IPS DF 6.9 (cell line): ENCODE measurements around the gene HLA-E.
A peak's percentile ranks its signal among the peaks of the same experiment; 100 is the strongest.

ENCODE experiments used
- DNase-seq: peaks from one replicate; pipeline ENCODE4 v3.0.0-alpha.2; 2013; ENCODE audit warnings: low read depth, low spot score
- H3K27ac ChIP-seq: one replicate; pipeline ENCODE4 v1.5.1; 2013; ENCODE audit warnings: low read length, control low read depth
- H3K27me3 ChIP-seq: 2 replicates; pipeline ENCODE4 v1.6.1; 2013; ENCODE audit warnings: mild to moderate bottlenecking, low read length; ENCODE audit not compliant: control insufficient read depth, insufficient read depth
- H3K36me3 ChIP-seq: 2 replicates; pipeline ENCODE4 v1.6.1; 2013; ENCODE audit warnings: low read length; ENCODE audit not compliant: control insufficient read depth, insufficient read depth
- H3K4me1 ChIP-seq: 2 replicates; pipeline ENCODE4 v1.6.1; 2013; ENCODE audit warnings: low read length; ENCODE audit not compliant: control insufficient read depth, insufficient read depth
- H3K4me3 ChIP-seq: 2 replicates; pipeline ENCODE4 v1.5.1; 2013; ENCODE audit warnings: mild to moderate bottlenecking, low read length
- H3K9me3 ChIP-seq: 2 replicates; pipeline ENCODE4 v1.6.1; 2013; ENCODE audit warnings: low read length, inconsistent platforms; ENCODE audit not compliant: control insufficient read depth, insufficient read depth
- WGBS: extraction: QIAGEN DNeasy Blood & Tissue Kit; methylation state at CpG from one replicate; pipeline ENCODE4 v1.1.7; 2013; ENCODE audit warnings: mixed read lengths, missing lambda C conversion rate; ENCODE audit not compliant: insufficient read length, insufficient coverage; 5-methylcytosine and 5-hydroxymethylcytosine counted together

HLA-E gene

GRCh38 chr6:30489081-30490025, at the start of gene HLA-E:
Gene HLA-E (plus strand): TSS chr6:30489509. CDS start chr6:30489532, 23 bp downstream.
- H3K27ac ChIP-seq = no peak within 1 kb of the TSS
- H3K27me3 ChIP-seq = no peaks in the 10 kb centered on the region
- peak; percentile 98 for DNase-seq
- no peaks in the 10 kb centered on the region for H3K9me3 ChIP-seq
- peaks cover 3% of the 10 kb centered on the region for H3K4me1 ChIP-seq
- H3K4me3 ChIP-seq = peak within 1 kb of the TSS; percentile 95
- peaks cover 13% of the 10 kb centered on the region; the same call in 1 of the 2 replicates for H3K36me3 ChIP-seq
- WGBS = no CpG with 5 or more reads among the region's 68 CpGs

DNA sequence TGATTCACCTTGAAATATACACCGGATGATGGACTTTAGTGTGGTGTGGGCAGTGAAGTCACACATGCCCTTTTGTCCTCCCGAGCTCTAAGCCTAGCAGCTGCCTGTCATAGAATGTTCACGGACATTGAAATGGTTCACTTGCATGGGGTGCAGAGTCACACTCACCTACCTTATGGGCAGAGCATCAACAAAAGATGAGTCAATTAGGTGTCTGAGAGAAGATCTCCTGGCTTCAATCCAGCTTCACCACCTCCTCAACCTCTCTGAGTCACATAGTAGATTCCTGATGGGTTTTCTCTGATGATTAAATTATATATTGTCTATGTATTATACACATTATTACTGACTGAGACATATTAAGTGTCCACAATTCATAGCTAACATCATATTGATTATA, 48.1 kb upstream of the HLA-E start:
- Histone ChIP-seq H3K9me3 (no peaks in the 10 kb centered on the region; the same call in 1 of the 2 replicates), H3K36me3 (no peaks in the 10 kb centered on the region), H3K4me1 (0 out of 2 replicates have a peak, but pooled peaks cover 2% of the 10 kb centered on the region), H3K27me3 (peaks cover 2% of the 10 kb centered on the region; the same call in 1 of the 2 replicates), H3K4me3 (no peak overlapping the region), H3K27ac (no peak overlapping the region)
- WGBS = no CpG with 5 or more reads among the region's 3 CpGs
- DNase-seq = no peak

GRCh38 chr6:30443657-30444450, 45.5 kb upstream of the HLA-E start:
- no CpG with 5 or more reads among the region's 20 CpGs for WGBS
- Histone ChIP-seq H3K9me3 (no peaks in the 10 kb centered on the region; the same call in 1 of the 2 replicates), H3K36me3 (no peaks in the 10 kb centered on the region), H3K27ac (no peak overlapping the region), H3K4me1 (0 out of 2 replicates have a peak, but pooled peaks cover 2% of the 10 kb centered on the region), H3K27me3 (peaks cover 2% of the 10 kb centered on the region; the same call in 1 of the 2 replicates), H3K4me3 (peak overlapping the region; percentile 27; the same call in 1 of the 2 replicates)
- DNase-seq = no peak

DNA sequence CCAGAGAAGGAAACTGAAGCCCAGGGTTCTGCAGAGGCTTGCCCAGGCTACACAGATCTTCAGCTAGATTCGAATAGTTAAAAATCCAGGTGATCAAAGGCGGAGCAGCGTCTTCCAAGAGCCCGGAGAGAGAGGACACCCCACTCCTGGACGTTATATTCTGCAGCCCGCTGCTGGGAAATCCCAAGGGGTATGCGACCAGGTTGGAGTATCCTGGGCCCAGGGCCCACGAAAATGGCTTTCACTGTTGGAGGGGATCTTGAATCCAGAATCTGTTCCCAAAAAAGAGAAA, 44.9 kb upstream of the HLA-E start:
- no CpG with 5 or more reads among the region's 8 CpGs for WGBS
- Histone ChIP-seq H3K27ac (no peak overlapping the region), H3K4me3 (no peak overlapping the region; the same call in 1 of the 2 replicates), H3K9me3 (no peaks in the 10 kb centered on the region; the same call in 1 of the 2 replicates), H3K27me3 (peaks cover 2% of the 10 kb centered on the region; the same call in 1 of the 2 replicates), H3K36me3 (no peaks in the 10 kb centered on the region), H3K4me1 (0 out of 2 replicates have a peak, but pooled peaks cover 2% of the 10 kb centered on the region)
- DNase-seq = no peak

- WGBS = no CpG with 5 or more reads among the region's 2 CpGs
- H3K27ac ChIP-seq = no peak overlapping the region
- 0 out of 2 replicates have a peak, but pooled peaks cover 2% of the 10 kb centered on the region for H3K4me1 ChIP-seq
- DNase-seq = no peak
- H3K9me3 ChIP-seq = no peaks in the 10 kb centered on the region; the same call in 1 of the 2 replicates
- H3K27me3 ChIP-seq = peaks cover 4% of the 10 kb centered on the region; the same call in 1 of the 2 replicates
- no peaks in the 10 kb centered on the region for H3K36me3 ChIP-seq
- H3K4me3 ChIP-seq = no peak overlapping the region
Observed at GRCh38 chr6:30446259-30446658, 43.0 kb upstream of the HLA-E start.

DNA sequence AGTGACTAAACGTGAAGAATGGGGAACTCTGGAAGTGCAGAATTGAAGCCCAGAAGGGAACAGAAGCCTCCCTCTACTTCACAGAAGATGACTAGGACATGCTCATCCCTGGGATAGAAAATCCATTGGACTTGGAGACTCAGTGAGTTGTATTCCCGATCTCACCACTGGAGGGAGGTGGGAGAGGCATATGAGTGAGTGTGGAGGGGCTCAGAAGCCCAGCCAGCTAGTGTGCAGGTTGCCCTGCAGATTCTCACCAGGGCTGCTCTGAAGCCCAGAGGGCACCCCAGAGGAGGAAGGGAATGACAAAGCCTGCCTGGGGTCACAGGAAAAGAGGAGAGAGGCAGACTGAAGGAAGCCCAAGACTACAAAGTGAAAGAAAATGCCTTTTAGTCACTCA, 42.1 kb upstream of the HLA-E start:
- no peak overlapping the region for H3K4me3 ChIP-seq
- no CpG with 5 or more reads among the region's 2 CpGs for WGBS
- peaks cover 4% of the 10 kb centered on the region; the same call in 1 of the 2 replicates for H3K27me3 ChIP-seq
- H3K27ac ChIP-seq = no peak overlapping the region
- H3K36me3 ChIP-seq = no peaks in the 10 kb centered on the region
- 0 out of 2 replicates have a peak, but pooled peaks cover 2% of the 10 kb centered on the region for H3K4me1 ChIP-seq
- peak; percentile 70 for DNase-seq
- H3K9me3 ChIP-seq = no peaks in the 10 kb centered on the region; the same call in 1 of the 2 replicates

DNA sequence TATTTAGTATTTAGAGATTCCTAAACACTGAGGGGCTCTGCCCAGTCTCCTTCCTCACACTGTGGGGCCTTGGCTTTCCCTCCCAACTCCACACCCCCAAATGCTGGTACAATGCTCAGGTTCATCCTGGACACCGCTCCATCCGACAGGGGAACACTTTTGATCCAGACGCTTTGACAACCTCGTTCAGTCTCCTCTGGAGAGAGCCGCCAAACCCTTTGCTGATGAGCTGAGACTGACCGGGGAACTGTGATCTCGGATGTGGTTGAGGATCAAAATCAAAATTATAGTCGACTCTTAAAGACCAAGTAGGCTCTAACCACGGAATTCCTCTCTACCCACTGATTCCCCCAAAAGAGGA, 38.8 kb upstream of the HLA-E start:
- H3K4me1 ChIP-seq = no peaks in the 10 kb centered on the region
- H3K27ac ChIP-seq = no peak overlapping the region
- H3K9me3 ChIP-seq = no peaks in the 10 kb centered on the region
- no peak for DNase-seq
- no CpG with 5 or more reads among the region's 9 CpGs for WGBS
- H3K4me3 ChIP-seq = no peak overlapping the region
- H3K36me3 ChIP-seq = no peaks in the 10 kb centered on the region
- H3K27me3 ChIP-seq = peaks cover 4% of the 10 kb centered on the region; the same call in 1 of the 2 replicates

DNA sequence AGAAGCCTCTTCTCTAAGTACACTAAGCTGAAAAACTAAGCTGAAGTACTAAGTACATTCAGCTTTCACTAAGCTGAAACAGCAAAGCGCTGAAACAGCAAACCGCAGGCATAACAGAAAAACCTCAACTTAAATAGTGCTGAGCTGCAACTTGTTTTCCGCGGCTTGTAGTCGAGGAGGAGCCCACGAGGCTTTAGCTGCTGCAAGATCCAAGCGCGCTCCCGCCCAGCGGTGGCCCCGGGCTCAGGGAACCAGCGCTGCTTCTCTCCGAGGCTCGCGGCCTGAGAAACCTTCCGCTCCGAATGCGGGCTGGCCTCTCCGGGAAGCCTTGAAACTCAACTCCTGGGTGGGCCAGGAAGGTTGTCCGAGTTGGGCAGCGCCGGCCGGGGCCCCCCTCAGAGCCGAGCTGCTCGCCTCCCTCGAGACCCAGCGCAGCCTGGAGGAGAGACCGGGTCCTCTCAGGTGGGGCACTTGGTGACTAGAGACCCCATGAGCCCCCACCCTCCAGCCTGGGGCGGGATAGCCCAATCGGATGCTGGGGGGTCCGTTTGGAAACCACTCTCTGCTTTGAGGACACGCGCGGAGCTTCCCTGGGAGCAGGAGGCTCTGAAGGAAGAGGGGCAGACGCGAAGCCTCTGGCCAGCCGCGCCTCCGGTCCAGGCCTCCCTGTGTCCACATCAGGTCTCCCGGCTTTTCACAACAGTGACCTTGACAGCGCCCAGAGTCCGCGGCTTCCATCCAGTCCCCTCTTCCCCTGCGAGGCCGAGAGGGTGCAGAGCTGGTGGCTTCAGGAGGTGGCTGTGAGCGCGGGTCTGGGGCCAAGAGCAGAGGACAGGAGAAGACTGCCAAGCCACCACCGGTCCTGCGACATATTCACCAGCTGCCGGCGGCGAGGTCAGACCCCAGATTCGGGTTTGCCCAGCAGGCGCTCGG, 38.1 kb upstream of the HLA-E start:
- Histone ChIP-seq H3K27ac (no peak overlapping the region), H3K9me3 (no peaks in the 10 kb centered on the region), H3K4me1 (no peaks in the 10 kb centered on the region), H3K27me3 (peaks cover 4% of the 10 kb centered on the region; the same call in 1 of the 2 replicates), H3K4me3 (no peak overlapping the region), H3K36me3 (no peaks in the 10 kb centered on the region)
- DNase-seq = no peak
- WGBS = no CpG with 5 or more reads among the region's 55 CpGs

GRCh38 chr6:30452736-30453507, 36.4 kb upstream of the HLA-E start:
- Histone ChIP-seq H3K27ac (no peak overlapping the region), H3K27me3 (peaks cover 4% of the 10 kb centered on the region; the same call in 1 of the 2 replicates), H3K36me3 (no peaks in the 10 kb centered on the region), H3K4me1 (no peaks in the 10 kb centered on the region), H3K4me3 (no peak overlapping the region), H3K9me3 (no peaks in the 10 kb centered on the region)
- DNase-seq = no peak
- no CpG with 5 or more reads among the region's 41 CpGs for WGBS
